SK-N-SH treated with all-trans-retinoic acid at 6 μM for 48 hours (cell line): ENCODE data around the gene TMOD2.

Experiments used
- OSR1 ChIP-seq: fragments of 250-450 bp; sonication (Bioruptor Pico); IDR thresholded peaks from 2 replicates; pipeline ENCODE4 v1.8.0; 2022; ENCODE audit warnings: moderate library complexity, mild to moderate bottlenecking, inconsistent platforms
- SNAI2 ChIP-seq: fragments of 250-450 bp; sonication (Bioruptor Pico); IDR thresholded peaks from 2 replicates; pipeline ENCODE4 v1.5.0; 2020; ENCODE audit warnings: mild to moderate bottlenecking, moderate library complexity
- ZFP3 ChIP-seq: fragments of 250-450 bp; sonication (Bioruptor Pico); IDR thresholded peaks from 2 replicates; pipeline ENCODE4 v1.5.0; 2020; ENCODE audit warnings: mild to moderate bottlenecking, moderate library complexity

- TF ChIP-seq ZFP3 (no peak), OSR1 (CRISPR knock-in tag) (no peak), SNAI2 (CRISPR knock-in tag) (no peak)
Observed at GRCh38 chr15:51840692-51841091, 89.3 kb downstream of the TMOD2 start.
